PC-9 (cell line): ENCODE results near the gene TRIM28. TPM values are rescaled to one million over a fixed set of nuclear protein-coding genes. Genes with fewer than 3 reads are reported as not detected.

Experiments
- BruUV-seq: library from RNA; stranded (reverse); fragments of 400-500 nt; replicated peaks from 2 replicates; lab custom pipeline; 2021; lab: Mats Ljungman, UMichigan
- CTCF ChIA-PET: fragments of 300-600 bp; sonication (Branson Sonifier 250); formaldehyde crosslinking; loops from one replicate; lab custom pipeline; 2022; ENCODE audit warnings: antibody characterized with exemption; lab: Charles Lee
- POLR2A ChIA-PET: fragments of 300-600 bp; sonication (Branson Sonifier 250); formaldehyde crosslinking; loops from one replicate; lab custom pipeline; 2022; ENCODE audit warnings: antibody characterized with exemption; ENCODE audit not compliant: unreplicated experiment; lab: Charles Lee
- DNase-seq, 2 experiments: peaks; one replicate each; pipeline versions ENCODE4 v3.0.0 to v3.0.0-alpha.2; 2015 to 2022; ENCODE audit warnings: mixed read lengths in 1 of 2
- H2AFZ ChIP-seq: fragments of 200-600 bp; sonication (generic); 2 replicates; pipeline ENCODE4 v1.8.1; 2017; ENCODE audit warnings: antibody characterized with exemption
- H3F3A ChIP-seq: fragments of 200-600 bp; sonication (generic); 2 replicates; pipeline ENCODE4 v1.8.1; 2017; ENCODE audit warnings: antibody characterized with exemption, mild to moderate bottlenecking, low read depth; ENCODE audit not compliant: insufficient read depth
- H3K27ac ChIP-seq: fragments of 200-600 bp; sonication (generic); 2 replicates; pipeline ENCODE4 v1.6.1; 2016; ENCODE audit warnings: mixed run types
- H3K27me3 ChIP-seq: fragments of 200-600 bp; sonication (generic); 2 replicates; pipeline ENCODE4 v1.6.1; 2016; ENCODE audit warnings: low read depth, mixed run types; ENCODE audit not compliant: insufficient read depth
- H3K36me3 ChIP-seq: fragments of 200-600 bp; sonication (generic); 2 replicates; pipeline ENCODE4 v1.6.1; 2016; ENCODE audit warnings: low read depth, mixed run types
- H3K4me1 ChIP-seq: fragments of 200-600 bp; sonication (generic); replicated peaks from 2 replicates; pipeline ENCODE4 v1.6.1; 2016; ENCODE audit warnings: mixed run types; ENCODE audit not compliant: insufficient read depth
- H3K4me2 ChIP-seq: fragments of 200-600 bp; sonication (generic); 2 replicates; pipeline ENCODE4 v1.6.1; 2017; ENCODE audit warnings: mixed run types
- H3K4me3 ChIP-seq: fragments of 200-600 bp; sonication (generic); 2 replicates; pipeline ENCODE4 v1.6.1; 2016; ENCODE audit warnings: mixed run types
- H3K79me2 ChIP-seq: fragments of 200-600 bp; sonication (generic); 2 replicates; pipeline ENCODE4 v1.6.1; 2017; ENCODE audit warnings: low read depth, mixed run types
- H3K9me2 ChIP-seq: fragments of 200-600 bp; sonication (generic); 2 replicates; pipeline ENCODE4 v1.8.1; 2017; ENCODE audit warnings: mild to moderate bottlenecking; ENCODE audit not compliant: insufficient read depth
- H3K9me3 ChIP-seq: fragments of 200-600 bp; sonication (generic); 2 replicates; pipeline ENCODE4 v1.8.1; 2016; ENCODE audit warnings: low read depth; ENCODE audit not compliant: insufficient read depth
- H4K20me1 ChIP-seq: fragments of 200-600 bp; sonication (generic); 2 replicates; pipeline ENCODE4 v1.8.1; 2017; ENCODE audit not compliant: insufficient read depth
- EZH2 ChIP-seq: fragments of 200-600 bp; sonication (generic); IDR thresholded peaks from 2 replicates; pipeline ENCODE4 v1.8.0; 2017; ENCODE audit warnings: antibody characterized with exemption, low read depth
- intact Hi-C: fragments of 100-400 bp; cut with micrococcal nuclease; formaldehyde crosslinking; loops from one replicate; pipeline ENCODE4 v1.10.0; 2022; ENCODE audit not compliant: unreplicated experiment
- total RNA-seq: library from RNA; stranded (reverse); gene quantifications from 2 replicates; pipeline ENCODE4 v1.2.3, GENCODE V29; 2021
- TF ChIP-seq, protein P1 (sequence below): fragments of 200-600 bp; sonication (generic); conservative IDR thresholded peaks from 2 replicates; pipeline ENCODE4 v1.6.1; 2017; ENCODE audit warnings: mixed run types, antibody characterized with exemption, mild to moderate bottlenecking, moderate library complexity

Gene TRIM28
- total RNA-seq, 1 experiment from 2014 or later, result 322 TPM

DNA sequence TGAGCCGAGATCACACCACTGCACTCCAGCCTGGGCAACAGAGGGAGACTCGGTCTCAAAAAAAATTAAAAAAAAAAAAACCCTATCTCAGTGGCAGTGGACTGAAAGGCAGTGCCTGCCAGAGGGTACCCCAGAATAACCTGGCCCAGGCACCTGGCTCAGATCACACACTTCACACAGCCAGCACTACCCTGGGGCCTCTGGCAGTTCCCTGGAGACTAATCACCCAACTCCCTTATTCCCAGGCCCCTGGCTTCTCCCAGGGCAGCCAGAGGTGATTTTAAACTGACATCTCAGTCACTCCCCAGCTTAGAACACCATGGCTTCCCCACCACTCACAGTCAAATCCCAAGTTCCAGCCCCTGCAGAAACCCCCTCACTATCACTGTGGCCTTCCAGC lies 28.6 kb upstream of the TRIM28 start:
- intact Hi-C loops, result loop anchor here (5.0 kb wide), 1 partner anchor 1413 kb away; no protein-coding TSS in a partner anchor
- H3K4me1 ChIP-seq, result peaks cover 6% of the 10 kb centered on the region
- no peaks in the 10 kb centered on the region for H3K27me3 ChIP-seq
- no peak for DNase-seq
- H3F3A ChIP-seq, result peaks cover 12% of the 10 kb centered on the region; the same call in 1 of the 2 replicates
- TF ChIP-seq, protein P1, sequence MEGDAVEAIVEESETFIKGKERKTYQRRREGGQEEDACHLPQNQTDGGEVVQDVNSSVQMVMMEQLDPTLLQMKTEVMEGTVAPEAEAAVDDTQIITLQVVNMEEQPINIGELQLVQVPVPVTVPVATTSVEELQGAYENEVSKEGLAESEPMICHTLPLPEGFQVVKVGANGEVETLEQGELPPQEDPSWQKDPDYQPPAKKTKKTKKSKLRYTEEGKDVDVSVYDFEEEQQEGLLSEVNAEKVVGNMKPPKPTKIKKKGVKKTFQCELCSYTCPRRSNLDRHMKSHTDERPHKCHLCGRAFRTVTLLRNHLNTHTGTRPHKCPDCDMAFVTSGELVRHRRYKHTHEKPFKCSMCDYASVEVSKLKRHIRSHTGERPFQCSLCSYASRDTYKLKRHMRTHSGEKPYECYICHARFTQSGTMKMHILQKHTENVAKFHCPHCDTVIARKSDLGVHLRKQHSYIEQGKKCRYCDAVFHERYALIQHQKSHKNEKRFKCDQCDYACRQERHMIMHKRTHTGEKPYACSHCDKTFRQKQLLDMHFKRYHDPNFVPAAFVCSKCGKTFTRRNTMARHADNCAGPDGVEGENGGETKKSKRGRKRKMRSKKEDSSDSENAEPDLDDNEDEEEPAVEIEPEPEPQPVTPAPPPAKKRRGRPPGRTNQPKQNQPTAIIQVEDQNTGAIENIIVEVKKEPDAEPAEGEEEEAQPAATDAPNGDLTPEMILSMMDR, result no peak
- TF ChIP-seq EZH2, result no peak
- H2AFZ ChIP-seq, result no peak overlapping the region
- no peaks in the 10 kb centered on the region for H4K20me1 ChIP-seq
- no peaks in the 10 kb centered on the region for H3K36me3 ChIP-seq
- H3K4me2 ChIP-seq, result no peak overlapping the region
- H3K27ac ChIP-seq, result no peak overlapping the region
- no peaks in the 10 kb centered on the region for H3K9me2 ChIP-seq
- CTCF ChIA-PET, result no interaction called here
- peaks cover 18% of the 10 kb centered on the region for H3K79me2 ChIP-seq
- no TSS peak for BruUV-seq
- no peaks in the 10 kb centered on the region for H3K9me3 ChIP-seq
- H3K4me3 ChIP-seq, result no peak overlapping the region
- POLR2A ChIA-PET, result no interaction called here

DNA sequence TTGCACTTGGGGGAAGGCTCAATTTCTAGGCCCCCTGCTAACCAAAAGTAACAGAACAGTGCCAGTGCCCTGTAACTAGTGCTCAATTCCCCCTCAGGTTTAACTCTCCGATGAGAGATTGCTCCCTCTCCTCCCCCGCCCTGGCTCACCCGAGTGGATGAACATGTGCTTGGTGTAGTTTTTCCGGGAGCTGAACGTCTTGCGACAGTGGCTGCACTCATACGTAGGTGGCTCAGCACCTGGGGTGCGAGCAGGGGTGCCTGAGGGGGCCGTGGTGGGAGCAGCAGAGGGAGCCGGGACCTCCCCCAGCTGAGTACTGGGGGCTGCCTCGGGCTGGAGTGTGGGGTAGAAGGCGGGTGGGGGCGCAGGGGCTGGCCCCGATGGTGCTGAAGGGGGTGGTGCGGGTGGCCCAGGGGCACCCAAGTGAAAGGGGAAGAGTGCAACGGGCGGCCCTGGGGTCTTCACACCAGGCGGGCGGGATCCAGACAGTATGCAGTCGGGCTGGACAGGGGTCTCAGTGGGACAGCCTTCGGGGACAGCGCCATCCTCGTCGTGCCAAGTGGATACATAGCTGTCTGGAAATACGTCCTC lies 27.5 kb upstream of the TRIM28 start:
- Histone ChIP-seq H3K9me3 (no peaks in the 10 kb centered on the region), H3K4me2 (no peak overlapping the region), H4K20me1 (no peaks in the 10 kb centered on the region), H3K27ac (no peak overlapping the region), H3F3A (peaks cover 14% of the 10 kb centered on the region; the same call in 1 of the 2 replicates), H3K27me3 (no peaks in the 10 kb centered on the region), H3K4me3 (no peak overlapping the region), H3K79me2 (peaks cover 18% of the 10 kb centered on the region), H3K36me3 (no peaks in the 10 kb centered on the region), H2AFZ (no peak overlapping the region), H3K4me1 (peaks cover 10% of the 10 kb centered on the region), H3K9me2 (no peaks in the 10 kb centered on the region)
- TSS peak; percentile 13 for BruUV-seq
- TF ChIP-seq, protein P1, result no peak
- DNase-seq, result no peak
- CTCF ChIA-PET, result no interaction called here
- intact Hi-C loops, result loop anchor here (5.0 kb wide), 1 partner anchor 1414 kb away; no protein-coding TSS in a partner anchor
- POLR2A ChIA-PET, result no interaction called here

DNA sequence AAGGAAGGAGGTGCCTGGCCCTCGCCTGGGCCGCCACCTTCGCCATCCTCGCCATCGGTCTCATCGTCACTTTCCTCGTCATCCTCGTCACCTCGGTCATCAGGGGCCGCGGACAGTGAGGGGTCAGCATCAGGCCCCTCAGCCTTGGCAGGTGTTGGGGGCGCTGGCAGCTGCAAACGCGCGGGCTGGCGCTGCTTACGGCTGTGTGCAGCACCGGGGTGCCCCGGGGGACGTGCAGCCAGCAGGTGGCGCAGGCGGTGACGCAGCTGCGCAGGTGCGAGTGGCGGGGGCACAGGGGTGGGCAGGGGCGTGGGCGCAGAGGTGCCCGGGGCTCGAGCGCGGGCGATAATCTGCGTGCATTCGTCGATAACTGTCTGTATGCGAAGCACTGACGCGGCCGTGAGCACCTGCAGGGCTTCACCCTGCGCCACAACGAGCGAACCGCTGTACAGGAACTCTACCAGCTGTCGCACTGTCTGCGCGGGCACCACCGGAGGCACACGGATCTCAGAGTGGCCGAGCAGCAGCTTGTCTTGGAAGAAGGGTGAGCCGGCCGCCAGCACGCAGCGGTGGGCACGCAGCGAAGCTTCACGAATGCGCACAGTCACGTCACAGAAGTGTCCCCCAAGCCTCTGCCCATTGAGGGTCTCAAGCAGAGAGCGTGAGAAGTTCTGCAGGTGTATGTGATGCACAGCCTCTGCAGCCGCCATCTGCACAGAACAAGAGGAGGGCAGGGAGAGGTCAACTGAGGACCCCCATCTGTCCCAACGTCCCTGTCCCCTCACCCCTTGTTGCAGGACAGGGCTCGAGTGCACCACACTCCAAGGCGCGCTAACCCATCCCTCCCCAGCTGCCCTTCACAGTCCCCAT lies 26.7 kb upstream of the TRIM28 start:
- H3K4me3 ChIP-seq, result no peak overlapping the region
- ChIA-PET CTCF (no interaction called here), POLR2A (no interaction called here)
- H3F3A ChIP-seq, result peaks cover 14% of the 10 kb centered on the region; the same call in 1 of the 2 replicates
- intact Hi-C loops, result loop anchor here (5.0 kb wide), 1 partner anchor 1415 kb away; no protein-coding TSS in a partner anchor
- no peaks in the 10 kb centered on the region for H4K20me1 ChIP-seq
- peaks cover 10% of the 10 kb centered on the region for H3K4me1 ChIP-seq
- peaks cover 18% of the 10 kb centered on the region for H3K79me2 ChIP-seq
- no peak overlapping the region for H3K27ac ChIP-seq
- H2AFZ ChIP-seq, result no peak overlapping the region
- H3K4me2 ChIP-seq, result no peak overlapping the region
- no peaks in the 10 kb centered on the region for H3K9me2 ChIP-seq
- no peaks in the 10 kb centered on the region for H3K36me3 ChIP-seq
- DNase-seq, result no peak
- no peak for TF ChIP-seq EZH2
- no peaks in the 10 kb centered on the region for H3K9me3 ChIP-seq
- no TSS peak for BruUV-seq
- H3K27me3 ChIP-seq, result no peaks in the 10 kb centered on the region
